ENCODE results near the gene AGTPBP1. TPM values are rescaled to one million over a fixed set of nuclear protein-coding genes. Genes with fewer than 3 reads are reported as not detected.

Gene AGTPBP1
- total RNA-seq, 2 donors from 2014 or later, result 11.2 to 11.7 TPM

- no peaks in the 10 kb centered on the region for H3K4me1 ChIP-seq
- TF ChIP-seq, protein P1, sequence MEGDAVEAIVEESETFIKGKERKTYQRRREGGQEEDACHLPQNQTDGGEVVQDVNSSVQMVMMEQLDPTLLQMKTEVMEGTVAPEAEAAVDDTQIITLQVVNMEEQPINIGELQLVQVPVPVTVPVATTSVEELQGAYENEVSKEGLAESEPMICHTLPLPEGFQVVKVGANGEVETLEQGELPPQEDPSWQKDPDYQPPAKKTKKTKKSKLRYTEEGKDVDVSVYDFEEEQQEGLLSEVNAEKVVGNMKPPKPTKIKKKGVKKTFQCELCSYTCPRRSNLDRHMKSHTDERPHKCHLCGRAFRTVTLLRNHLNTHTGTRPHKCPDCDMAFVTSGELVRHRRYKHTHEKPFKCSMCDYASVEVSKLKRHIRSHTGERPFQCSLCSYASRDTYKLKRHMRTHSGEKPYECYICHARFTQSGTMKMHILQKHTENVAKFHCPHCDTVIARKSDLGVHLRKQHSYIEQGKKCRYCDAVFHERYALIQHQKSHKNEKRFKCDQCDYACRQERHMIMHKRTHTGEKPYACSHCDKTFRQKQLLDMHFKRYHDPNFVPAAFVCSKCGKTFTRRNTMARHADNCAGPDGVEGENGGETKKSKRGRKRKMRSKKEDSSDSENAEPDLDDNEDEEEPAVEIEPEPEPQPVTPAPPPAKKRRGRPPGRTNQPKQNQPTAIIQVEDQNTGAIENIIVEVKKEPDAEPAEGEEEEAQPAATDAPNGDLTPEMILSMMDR (IDR thresholded peaks at IDR 0.05), result no peak
- no peaks in the 10 kb centered on the region for H3K9me3 ChIP-seq
- H3K4me3 ChIP-seq, result no peak overlapping the region
- no peaks in the 10 kb centered on the region for H3K27me3 ChIP-seq
- H3K36me3 ChIP-seq, result no peaks in the 10 kb centered on the region
- no peak for DNase-seq
- intact Hi-C loops (cut with DNase I), result no loop called here
- H3K9ac ChIP-seq (ENCODE audit: low read depth in 2 of 2, low read length in 2 of 2), result no peak overlapping the region
- no peak overlapping the region for H3K27ac ChIP-seq
These were observed 38.9 kb downstream of the AGTPBP1 start for GRCh38 chr9:85702726-85703289.

GRCh38 chr9:85702191-85702590 lies 39.6 kb downstream of the AGTPBP1 start:
- intact Hi-C loops (cut with DNase I), result no loop called here
- no peak overlapping the region for H3K4me3 ChIP-seq
- H3K4me1 ChIP-seq, result no peaks in the 10 kb centered on the region
- no peaks in the 10 kb centered on the region for H3K27me3 ChIP-seq
- no peak for DNase-seq
- TF ChIP-seq, protein P1 (IDR thresholded peaks at IDR 0.05), result no peak
- no peaks in the 10 kb centered on the region for H3K9me3 ChIP-seq
- no peak overlapping the region for H3K9ac ChIP-seq (ENCODE audit: low read depth in 2 of 2, low read length in 2 of 2)
- no peak overlapping the region for H3K27ac ChIP-seq
- H3K36me3 ChIP-seq, result no peaks in the 10 kb centered on the region

- no peaks in the 10 kb centered on the region for H3K27me3 ChIP-seq
- TF ChIP-seq, protein P1 (IDR thresholded peaks at IDR 0.05), result no peak
- intact Hi-C loops (cut with DNase I), result no loop called here
- H3K9ac ChIP-seq (ENCODE audit: low read depth in 2 of 2, low read length in 2 of 2), result no peak overlapping the region
- H3K9me3 ChIP-seq, result no peaks in the 10 kb centered on the region
- H3K36me3 ChIP-seq, result no peaks in the 10 kb centered on the region
- DNase-seq, result no peak
- no peaks in the 10 kb centered on the region for H3K4me1 ChIP-seq
- H3K4me3 ChIP-seq, result no peak overlapping the region
- no peak overlapping the region for H3K27ac ChIP-seq
These were observed 41.4 kb downstream of the AGTPBP1 start for GRCh38 chr9:85700330-85700729.

GRCh38 chr9:85688361-85688760 lies 53.4 kb downstream of the AGTPBP1 start:
- TF ChIP-seq, protein P1 (IDR thresholded peaks at IDR 0.05), result no peak
- intact Hi-C loops (cut with DNase I), result no loop called here
- Histone ChIP-seq H3K36me3 (no peaks in the 10 kb centered on the region), H3K4me3 (no peak overlapping the region), H3K4me1 (no peaks in the 10 kb centered on the region), H3K27me3 (no peaks in the 10 kb centered on the region), H3K27ac (no peak overlapping the region), H3K9me3 (no peaks in the 10 kb centered on the region), H3K9ac (ENCODE audit: low read depth in 2 of 2, low read length in 2 of 2) (no peak overlapping the region)
- no peak for DNase-seq

DNA sequence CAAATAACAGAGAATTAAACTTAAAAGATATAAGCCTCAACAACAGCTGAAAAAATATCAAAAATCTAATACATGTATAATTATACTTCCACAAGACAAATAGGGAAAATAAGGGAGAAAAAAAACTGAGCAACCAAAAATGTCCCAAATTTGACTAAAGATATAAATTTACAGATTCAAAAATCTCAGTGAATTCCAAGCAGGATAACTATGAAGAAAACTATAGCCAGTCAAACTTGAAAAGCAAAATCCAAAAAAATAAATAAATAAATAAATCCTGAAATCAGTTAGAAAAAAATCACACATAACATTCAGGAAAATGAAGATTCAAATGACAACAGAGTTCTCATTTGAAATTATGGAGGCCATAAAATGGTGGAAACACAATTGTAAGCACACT lies 56.7 kb downstream of the AGTPBP1 start:
- Histone ChIP-seq H3K27ac (no peak overlapping the region), H3K9ac (ENCODE audit: low read depth in 2 of 2, low read length in 2 of 2) (no peak overlapping the region), H3K4me1 (no peaks in the 10 kb centered on the region), H3K36me3 (no peaks in the 10 kb centered on the region), H3K27me3 (no peaks in the 10 kb centered on the region), H3K9me3 (no peaks in the 10 kb centered on the region), H3K4me3 (no peak overlapping the region)
- TF ChIP-seq, protein P1 (IDR thresholded peaks at IDR 0.05), result no peak
- intact Hi-C loops (cut with DNase I), result no loop called here
- no peak for DNase-seq

Data from colonic mucosa (tissue), 4 donors.